Trophoblast cell (in vitro differentiated cells and primary cell): ENCODE data around the gene SLC25A27.

Source experiments
- DNase-seq, 2 donors: peaks; one replicate each; pipeline ENCODE4 v3.0.0-alpha.2; 2016
- H2AFZ ChIP-seq: 2 replicates; pipeline ENCODE4 v1.6.1; 2013; ENCODE audit warnings: low read length, moderate library complexity, mild to moderate bottlenecking; ENCODE audit not compliant: insufficient read depth, poor library complexity
- H2AK5ac ChIP-seq: 2 replicates; pipeline ENCODE4 v1.6.1; 2013; ENCODE audit warnings: mild to moderate bottlenecking, low read length
- H2BK120ac ChIP-seq: 2 replicates; pipeline ENCODE4 v1.6.1; 2013; ENCODE audit warnings: low read length, mild to moderate bottlenecking, moderate library complexity; ENCODE audit not compliant: insufficient read depth, poor library complexity
- H2BK12ac ChIP-seq: 2 replicates; pipeline ENCODE4 v1.6.1; 2013; ENCODE audit warnings: mild to moderate bottlenecking, low read length, moderate library complexity
- H2BK5ac ChIP-seq: 2 replicates; pipeline ENCODE4 v1.6.1; 2013; ENCODE audit warnings: low read length, low read depth, moderate library complexity, mild to moderate bottlenecking; ENCODE audit not compliant: poor library complexity
- H3K14ac ChIP-seq: 2 replicates; pipeline ENCODE4 v1.6.1; 2013; ENCODE audit warnings: mild to moderate bottlenecking, low read length
- H3K18ac ChIP-seq: 2 replicates; pipeline ENCODE4 v1.6.1; 2013; ENCODE audit warnings: mild to moderate bottlenecking, low read length
- H3K23ac ChIP-seq: 2 replicates; pipeline ENCODE4 v1.6.1; 2013; ENCODE audit warnings: low read length
- H3K27ac ChIP-seq: 2 replicates; pipeline ENCODE4 v1.5.1; 2013; ENCODE audit warnings: low read depth, mild to moderate bottlenecking, inconsistent platforms, low read length, moderate library complexity
- H3K27me3 ChIP-seq: 2 replicates; pipeline ENCODE4 v1.6.1; 2013; ENCODE audit warnings: inconsistent platforms, mild to moderate bottlenecking, low read length, moderate library complexity; ENCODE audit not compliant: insufficient read depth
- H3K36me3 ChIP-seq, 2 experiments: 1 replicate in 1 of 2; 2 replicates in 1 of 2; pipeline ENCODE4 v1.6.1; 2013; ENCODE audit warnings: low read length in 2 of 2, mild to moderate bottlenecking in 2 of 2, moderate library complexity in 1 of 2; ENCODE audit not compliant: insufficient read depth in 2 of 2, control insufficient read depth in 1 of 2
- H3K4ac ChIP-seq: 2 replicates; pipeline ENCODE4 v1.6.1; 2013; ENCODE audit warnings: low read depth, mild to moderate bottlenecking, low read length, moderate library complexity
- H3K4me1 ChIP-seq, 2 experiments: 1 replicate in 1 of 2; 2 replicates in 1 of 2; pipeline ENCODE4 v1.6.1; 2013; ENCODE audit warnings: low read length in 2 of 2, mild to moderate bottlenecking in 2 of 2, moderate library complexity in 1 of 2; ENCODE audit not compliant: insufficient read depth in 2 of 2, control insufficient read depth in 1 of 2
- H3K4me2 ChIP-seq: 2 replicates; pipeline ENCODE4 v1.6.1; 2013; ENCODE audit warnings: inconsistent platforms, mild to moderate bottlenecking, low read length, moderate library complexity
- H3K4me3 ChIP-seq: 2 replicates; pipeline ENCODE4 v1.5.1; 2013; ENCODE audit warnings: mild to moderate bottlenecking, low read depth, low read length, inconsistent platforms
- H3K79me1 ChIP-seq: one replicate; pipeline ENCODE4 v1.6.1; 2013; ENCODE audit warnings: low read length
- H3K79me2 ChIP-seq: 2 replicates; pipeline ENCODE4 v1.6.1; 2013; ENCODE audit warnings: low read length, mild to moderate bottlenecking; ENCODE audit not compliant: control insufficient read depth, insufficient read depth, poor library complexity
- H3K9ac ChIP-seq: 2 replicates; pipeline ENCODE4 v1.6.1; 2013; ENCODE audit warnings: mild to moderate bottlenecking, low read length
- H3K9me3 ChIP-seq: 2 replicates; pipeline ENCODE4 v1.6.1; 2013; ENCODE audit warnings: low read depth, mild to moderate bottlenecking, control low read depth, inconsistent platforms, low read length; ENCODE audit not compliant: insufficient read depth
- H4K12ac ChIP-seq: 2 replicates; pipeline ENCODE4 v1.6.1; 2013; ENCODE audit warnings: low read depth, mild to moderate bottlenecking, low read length, moderate library complexity
- H4K8ac ChIP-seq: 2 replicates; pipeline ENCODE4 v1.6.1; 2013; ENCODE audit warnings: low read depth, mild to moderate bottlenecking, low read length, moderate library complexity
- H4K91ac ChIP-seq: one replicate; pipeline ENCODE4 v1.6.1; 2013; ENCODE audit warnings: low read depth, mild to moderate bottlenecking, low read length, moderate library complexity
- WGBS: extraction: QIAGEN DNeasy Blood & Tissue Kit; methylation state at CpG from one replicate; pipeline ENCODE4 v1.1.7; 2013; ENCODE audit warnings: missing lambda C conversion rate; ENCODE audit not compliant: insufficient read length, insufficient coverage; ENCODE audit errors: extremely low coverage; 5-methylcytosine and 5-hydroxymethylcytosine counted together

Gene SLC25A27

GRCh38 chr6:46690141-46690755 is 37.5 kb downstream of the SLC25A27 start:
- Histone ChIP-seq H3K4me3 (no peak overlapping the region), H2AK5ac (no peak overlapping the region), H3K79me1 (no peaks in the 10 kb centered on the region), H3K18ac (no peak overlapping the region), H3K4me1 (no peaks in the 10 kb centered on the region), H3K9me3 (no peaks in the 10 kb centered on the region), H3K4ac (no peak overlapping the region), H2BK120ac (no peak overlapping the region), H3K9ac (no peak overlapping the region), H4K8ac (no peak overlapping the region), H2BK5ac (no peak overlapping the region), H3K4me2 (no peak overlapping the region), H3K79me2 (no peaks in the 10 kb centered on the region), H4K12ac (no peak overlapping the region), H3K23ac (no peak overlapping the region), H4K91ac (no peak overlapping the region), H3K36me3 (no peaks in the 10 kb centered on the region), H3K27ac (no peak overlapping the region), H3K14ac (no peak overlapping the region), H2BK12ac (no peak overlapping the region), H3K27me3 (no peaks in the 10 kb centered on the region), H2AFZ (no peak overlapping the region)
- no peak for DNase-seq
- WGBS: no CpG with 5 or more reads among the region's 2 CpGs

GRCh38 chr6:46690911-46691451 is 38.2 kb downstream of the SLC25A27 start:
- Histone ChIP-seq H3K79me1 (no peaks in the 10 kb centered on the region), H2AFZ (no peak overlapping the region), H3K9ac (no peak overlapping the region), H3K36me3 (no peaks in the 10 kb centered on the region), H2BK5ac (no peak overlapping the region), H3K4me3 (no peak overlapping the region), H2BK120ac (no peak overlapping the region), H3K23ac (no peak overlapping the region), H2BK12ac (no peak overlapping the region), H3K4ac (no peak overlapping the region), H4K91ac (no peak overlapping the region), H4K12ac (no peak overlapping the region), H3K27ac (no peak overlapping the region), H4K8ac (no peak overlapping the region), H3K79me2 (no peaks in the 10 kb centered on the region), H3K9me3 (no peaks in the 10 kb centered on the region), H3K18ac (no peak overlapping the region), H3K4me2 (no peak overlapping the region), H3K14ac (no peak overlapping the region), H2AK5ac (no peak overlapping the region), H3K4me1 (no peaks in the 10 kb centered on the region), H3K27me3 (no peaks in the 10 kb centered on the region)
- no CpG with 5 or more reads among the region's 1 CpG for WGBS
- DNase-seq: no peak

GRCh38 chr6:46699970-46700369 is 47.2 kb downstream of the SLC25A27 start:
- Histone ChIP-seq H3K79me1 (no peaks in the 10 kb centered on the region), H3K9ac (no peak overlapping the region), H3K4me2 (no peak overlapping the region), H4K91ac (no peak overlapping the region), H3K4me3 (no peak overlapping the region), H2AK5ac (no peak overlapping the region), H3K14ac (no peak overlapping the region), H3K27me3 (no peaks in the 10 kb centered on the region), H2BK12ac (no peak overlapping the region), H3K4ac (no peak overlapping the region), H2BK120ac (no peak overlapping the region), H3K79me2 (no peaks in the 10 kb centered on the region), H2AFZ (no peak overlapping the region), H3K27ac (no peak overlapping the region), H4K12ac (no peak overlapping the region), H2BK5ac (no peak overlapping the region), H3K9me3 (no peaks in the 10 kb centered on the region), H3K23ac (no peak overlapping the region), H4K8ac (no peak overlapping the region), H3K4me1 (no peaks in the 10 kb centered on the region), H3K18ac (no peak overlapping the region), H3K36me3 (no peaks in the 10 kb centered on the region)
- no CpG with 5 or more reads among the region's 1 CpG for WGBS
- no peak for DNase-seq

- Histone ChIP-seq H3K4me1 (no peaks in the 10 kb centered on the region), H3K79me2 (no peaks in the 10 kb centered on the region), H4K12ac (no peak overlapping the region), H3K4me2 (no peak overlapping the region), H3K9me3 (no peaks in the 10 kb centered on the region), H2BK5ac (no peak overlapping the region), H3K36me3 (no peaks in the 10 kb centered on the region), H2BK12ac (no peak overlapping the region), H3K27me3 (no peaks in the 10 kb centered on the region), H4K8ac (no peak overlapping the region), H2AFZ (no peak overlapping the region), H3K18ac (no peak overlapping the region), H3K27ac (no peak overlapping the region), H3K14ac (no peak overlapping the region), H4K91ac (no peak overlapping the region), H3K4me3 (no peak overlapping the region), H3K9ac (no peak overlapping the region), H2AK5ac (no peak overlapping the region), H2BK120ac (no peak overlapping the region), H3K4ac (no peak overlapping the region), H3K23ac (no peak overlapping the region), H3K79me1 (no peaks in the 10 kb centered on the region)
- peak in 1 of 2 donors; percentile 26 for DNase-seq
- WGBS: no CpG with 5 or more reads among the region's 3 CpGs
Observed at GRCh38 chr6:46704562-46704961, 51.8 kb downstream of the SLC25A27 start.
